GM19438 (cell line): Measurements from ENCODE around the gene TMEM263.
A peak's percentile ranks its signal among the peaks of the same experiment; 100 is the strongest.
"Not testable (repeated sequence)": the region's sequence is repeated elsewhere in the genome, so short reads cannot be mapped to it uniquely, and the experiment has no call there.

Experiments used
- ATAC-seq: cut with Tn5 transposase; IDR thresholded peaks from one replicate; pipeline ENCODE4 v1.9.1; 2021; ENCODE audit warnings: low read depth; ENCODE audit not compliant: unreplicated experiment

TMEM263 gene

DNA sequence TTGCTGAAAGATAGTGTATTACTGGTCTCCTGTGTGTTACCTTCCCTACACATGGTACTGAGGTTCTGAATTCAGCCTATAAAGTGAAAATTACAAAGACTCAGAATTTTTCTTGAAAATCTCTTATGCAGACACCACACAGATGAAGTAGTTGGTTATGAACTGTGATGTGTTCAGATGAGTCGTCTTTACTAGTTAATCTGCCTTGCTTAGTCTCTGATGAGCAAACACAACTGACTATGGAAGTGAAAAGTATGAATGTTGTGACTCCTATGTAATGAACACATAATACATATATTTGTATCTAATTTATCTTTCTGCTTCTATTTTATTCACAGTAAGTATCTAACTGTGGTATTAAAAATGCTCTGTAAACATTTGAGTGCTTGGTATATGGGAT lies 26.5 kb downstream of the TMEM263 start:
- ATAC-seq: no peak

DNA sequence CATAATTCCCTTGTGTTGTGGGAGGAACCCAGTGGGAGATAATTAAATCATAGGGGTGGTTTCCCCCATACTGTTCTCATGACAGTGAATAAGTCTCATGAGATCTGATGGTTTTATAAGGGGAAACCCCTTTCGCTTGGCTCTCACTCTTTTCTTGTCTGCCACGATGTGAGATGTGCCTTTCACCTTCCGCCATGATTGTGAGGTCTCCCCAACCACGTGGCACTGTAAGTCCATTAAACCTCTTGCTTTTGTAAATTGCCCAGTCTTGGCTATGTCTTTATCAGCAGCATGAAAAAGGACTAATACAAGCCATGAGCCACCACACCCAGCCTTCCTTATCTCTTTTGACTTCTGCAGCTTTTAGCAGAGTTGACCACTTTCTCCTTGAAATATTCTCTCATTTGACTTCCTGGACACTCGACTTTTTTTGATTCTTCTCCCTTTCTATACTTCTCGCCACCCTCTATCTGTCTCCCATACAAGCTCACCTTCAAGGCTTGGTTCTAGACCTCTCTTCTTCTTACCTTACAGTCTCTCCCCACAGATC lies 29.0 kb downstream of the TMEM263 start:
- no peak for ATAC-seq

DNA sequence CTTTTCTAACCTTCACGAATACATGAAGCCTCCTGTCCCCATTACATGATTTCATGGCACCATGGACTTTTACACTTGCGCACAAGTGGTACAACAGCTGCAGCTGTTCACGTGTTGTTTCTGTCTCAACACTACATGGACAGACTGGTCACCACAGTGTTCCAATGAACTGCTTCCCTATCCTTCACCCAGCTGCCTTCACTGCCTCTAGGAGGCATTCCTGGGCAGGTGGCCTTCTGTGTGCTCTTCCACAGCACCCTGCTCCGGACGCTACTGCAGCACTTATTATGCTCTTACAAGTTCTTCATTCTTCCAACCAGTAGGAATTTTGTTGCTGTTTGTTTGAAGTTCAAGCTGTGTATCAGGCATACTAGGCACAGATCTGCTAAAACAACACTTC lies 29.8 kb downstream of the TMEM263 start:
- no peak for ATAC-seq

DNA sequence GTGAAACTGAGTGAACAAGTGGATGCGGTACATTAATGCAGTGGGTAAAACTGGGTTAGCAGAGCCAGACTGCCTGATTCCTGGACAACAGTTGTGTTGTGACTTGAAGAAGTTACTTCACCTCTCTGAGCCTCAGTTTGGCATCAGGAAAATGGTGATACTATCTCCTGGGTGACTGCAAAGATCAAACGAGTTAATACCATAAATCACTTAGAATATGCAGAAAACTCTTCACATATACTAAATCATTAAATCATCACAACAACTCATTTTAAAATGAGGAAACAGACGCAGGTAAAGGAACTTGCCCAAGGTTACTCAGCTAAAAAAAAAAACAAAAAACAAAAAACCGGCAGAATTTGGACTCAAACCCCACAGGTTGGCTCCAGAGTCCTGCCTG lies 30.4 kb downstream of the TMEM263 start:
- no peak for ATAC-seq

DNA sequence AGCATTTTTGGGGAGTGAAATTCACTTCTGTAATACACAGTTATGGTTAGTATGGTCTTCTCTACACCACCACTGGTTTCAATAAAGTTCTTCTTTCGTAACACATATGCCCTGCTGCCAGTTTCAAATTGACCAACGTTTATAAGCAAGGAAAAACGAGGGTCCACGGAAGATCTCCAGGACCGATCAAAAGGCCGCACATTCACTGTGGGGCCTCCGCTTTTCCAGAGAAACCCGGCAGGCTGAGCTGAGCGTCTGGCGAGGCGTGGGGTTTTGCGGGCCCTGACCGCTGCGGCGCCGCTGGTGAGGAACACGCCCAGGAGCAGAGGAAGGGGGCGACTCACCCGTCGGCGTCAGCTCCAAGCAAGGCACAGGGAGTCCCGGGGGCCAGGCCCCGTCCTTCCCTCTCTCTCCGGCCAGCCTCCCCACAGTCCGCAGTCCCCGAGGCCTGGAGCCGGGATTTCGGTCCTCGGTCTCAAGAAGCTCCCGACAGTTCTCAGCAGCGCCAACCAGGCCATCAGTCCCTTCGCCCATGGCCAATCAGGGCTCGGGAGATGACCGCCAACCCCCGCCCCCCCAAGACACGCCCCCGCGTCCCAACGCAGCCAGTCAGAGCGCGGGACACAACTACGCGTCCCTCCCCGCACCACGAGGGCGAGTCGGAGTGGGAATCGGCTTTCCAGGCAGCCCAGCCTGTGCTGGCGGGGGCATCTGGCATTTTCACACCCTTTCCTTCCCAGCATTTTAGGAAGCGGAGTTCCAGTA lies 31.1 kb downstream of the TMEM263 start, which contains the start of gene MTERF2:
MTERF2 (minus strand) TSS at position 522 of the 765 bp plus-strand sequence. CDS start 8,432 bp downstream, outside the sequence.
- peak; percentile 96 for ATAC-seq

DNA sequence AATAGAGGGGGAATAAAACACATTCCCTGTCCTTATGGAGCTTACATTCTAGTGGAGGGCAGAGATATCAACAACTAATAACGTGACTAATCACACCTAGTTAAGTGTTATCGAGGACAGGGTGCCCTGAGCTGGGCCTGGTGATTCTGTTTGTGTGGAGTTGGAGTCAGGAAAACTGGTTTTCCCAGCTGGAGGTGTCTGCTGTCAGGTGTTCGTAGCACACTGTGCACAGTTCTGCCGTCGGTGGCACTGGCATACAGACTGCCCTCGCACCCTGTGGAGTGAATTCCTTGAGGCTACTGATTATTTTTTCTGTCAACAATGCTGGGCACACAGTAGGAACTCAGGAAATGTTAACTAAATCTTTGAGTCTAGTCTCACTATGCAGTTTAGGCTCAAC lies 32.1 kb downstream of the TMEM263 start:
- ATAC-seq: no peak

DNA sequence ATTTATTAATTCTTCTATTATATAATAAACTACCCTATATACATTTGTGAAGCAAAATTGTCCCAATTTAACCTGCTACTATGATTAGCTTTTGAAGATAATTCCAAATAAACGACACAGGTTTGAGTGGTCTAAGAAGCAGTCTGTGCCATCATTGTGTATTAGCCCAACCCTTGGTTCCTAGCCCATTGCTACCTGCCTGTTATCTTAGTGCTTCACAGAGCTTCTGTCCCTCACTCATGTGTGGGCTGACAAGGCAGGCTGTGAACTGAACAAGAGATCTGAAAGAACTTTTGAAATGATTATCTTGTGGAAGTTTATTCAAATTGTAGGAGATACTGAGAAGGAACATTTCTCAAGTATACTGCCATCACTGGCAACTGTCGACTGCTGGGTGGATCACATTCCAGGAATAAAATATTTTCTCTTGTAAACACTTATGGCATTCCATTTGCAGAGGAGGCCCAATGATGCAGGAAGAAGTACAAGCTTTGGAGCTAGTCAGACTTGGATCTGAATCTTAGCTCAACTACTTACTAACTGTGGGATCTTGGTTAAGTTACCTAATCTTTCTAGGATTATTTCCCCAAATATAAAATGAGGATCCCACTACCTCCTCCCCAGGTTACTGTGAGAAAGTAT lies 39.0 kb downstream of the TMEM263 start:
- no peak for ATAC-seq

DNA sequence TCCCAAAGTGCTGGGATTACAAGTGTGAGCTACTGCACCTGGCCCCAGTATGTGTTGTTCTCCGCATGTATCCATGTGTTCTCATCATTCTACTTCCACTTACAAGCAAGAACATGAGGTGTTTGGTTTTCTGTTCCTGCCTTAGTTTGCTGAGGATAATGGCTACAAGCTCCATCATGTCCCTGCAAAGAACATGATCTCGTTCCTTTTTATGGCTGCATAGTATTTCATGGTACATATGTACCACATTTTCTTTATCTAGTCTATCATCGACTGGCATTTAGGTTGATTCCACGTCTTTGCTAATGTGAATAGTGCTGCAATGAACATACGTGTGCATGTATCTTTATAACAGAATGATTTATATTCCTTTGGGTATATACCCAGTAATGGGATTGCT lies 40.4 kb downstream of the TMEM263 start:
- ATAC-seq: not testable (repeated sequence)

DNA sequence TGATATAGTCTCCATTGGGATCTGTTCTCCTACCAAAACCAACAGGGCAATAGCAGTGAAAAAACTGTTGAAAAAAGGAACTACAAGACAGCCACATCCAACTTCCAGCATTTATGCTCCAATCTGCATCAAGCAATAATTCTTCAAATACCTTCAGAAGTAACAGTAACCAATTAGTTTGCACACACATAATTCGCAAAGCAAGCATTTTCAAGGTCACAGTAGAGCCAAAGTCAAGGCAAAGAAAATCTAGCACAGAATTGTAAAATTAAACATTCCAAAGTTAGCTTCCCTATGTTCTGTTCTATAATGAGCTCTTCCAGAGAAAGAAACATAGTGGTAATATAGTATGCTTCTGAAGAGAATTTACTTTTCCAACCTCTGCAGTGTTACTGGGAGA lies 42.2 kb downstream of the TMEM263 start:
- ATAC-seq: no peak

DNA sequence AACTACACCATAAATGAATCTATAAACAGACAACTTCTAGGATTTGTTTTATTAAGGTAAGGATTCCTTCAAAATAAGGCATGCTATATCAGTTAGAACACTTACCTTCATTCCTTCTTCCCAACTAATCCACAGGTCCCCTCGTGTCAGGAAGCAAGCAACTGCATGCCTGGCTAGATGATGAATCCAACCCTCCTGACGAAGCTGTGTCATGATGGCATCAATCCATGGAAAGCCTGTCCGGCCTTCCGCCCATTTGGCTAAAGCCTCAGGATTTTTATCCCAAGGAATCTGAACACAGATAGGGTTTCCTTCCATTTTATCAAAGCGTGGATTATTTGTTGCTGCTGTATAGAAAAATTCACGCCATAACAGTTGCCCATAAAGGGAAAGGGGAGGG lies 43.7 kb downstream of the TMEM263 start:
- no peak for ATAC-seq

DNA sequence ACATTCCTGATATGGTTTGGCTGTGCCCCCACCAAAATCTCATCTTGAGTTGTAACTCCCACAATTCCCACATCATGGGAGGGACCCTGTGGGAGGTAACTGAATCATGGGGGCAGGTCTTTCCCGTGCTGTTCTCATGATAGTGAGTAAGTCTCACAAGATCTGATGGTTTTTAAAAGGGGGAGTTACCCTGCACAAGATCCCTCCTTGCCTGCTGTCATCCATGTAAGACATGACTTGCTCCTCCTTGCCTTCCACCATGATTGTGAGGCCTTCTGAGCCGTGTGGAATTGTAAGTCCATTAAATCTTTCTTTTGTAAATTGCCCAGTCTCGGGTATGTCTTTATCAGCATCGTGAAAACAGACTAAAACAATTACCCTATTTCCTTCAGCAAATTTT lies 47.0 kb downstream of the TMEM263 start:
- not testable (repeated sequence) for ATAC-seq

DNA sequence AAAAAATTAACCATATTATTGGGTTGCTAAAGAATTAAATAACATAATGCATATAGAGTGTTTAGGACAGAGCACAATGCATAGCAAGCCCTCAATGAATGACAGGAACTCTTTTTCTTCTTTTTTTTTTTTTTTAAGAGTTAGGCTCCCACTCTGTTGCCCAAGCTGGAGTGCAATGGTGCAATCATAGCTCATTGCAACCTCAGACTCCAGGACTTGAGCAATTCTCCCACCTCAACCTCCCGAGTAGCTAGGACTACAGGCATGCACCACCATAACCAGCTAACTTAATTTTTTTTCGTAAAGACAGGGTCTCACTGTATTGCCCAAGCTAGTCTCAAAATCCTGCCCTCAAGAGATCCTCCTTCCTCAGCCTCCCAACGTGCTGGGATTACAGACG lies 51.7 kb downstream of the TMEM263 start:
- no peak for ATAC-seq

DNA sequence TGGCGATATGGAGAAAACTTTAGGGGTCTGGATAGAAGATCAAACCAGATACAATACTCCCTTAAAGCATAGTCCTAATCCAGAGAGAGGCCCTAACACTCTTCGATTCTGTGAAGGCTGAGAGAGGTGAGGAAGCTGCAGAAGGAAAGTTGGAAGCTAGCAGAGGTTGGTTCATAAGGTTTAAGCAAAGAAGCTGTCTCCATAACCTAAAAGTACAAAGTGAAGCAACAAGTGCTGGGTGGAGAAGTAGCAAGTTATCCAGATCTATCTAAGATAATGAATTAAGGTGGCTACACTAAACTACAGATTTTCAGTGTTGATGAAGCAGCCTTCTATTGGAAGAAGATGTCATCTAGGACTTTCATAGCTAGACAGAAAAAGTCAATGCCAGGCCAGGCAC lies 55.8 kb downstream of the TMEM263 start:
- ATAC-seq: no peak

DNA sequence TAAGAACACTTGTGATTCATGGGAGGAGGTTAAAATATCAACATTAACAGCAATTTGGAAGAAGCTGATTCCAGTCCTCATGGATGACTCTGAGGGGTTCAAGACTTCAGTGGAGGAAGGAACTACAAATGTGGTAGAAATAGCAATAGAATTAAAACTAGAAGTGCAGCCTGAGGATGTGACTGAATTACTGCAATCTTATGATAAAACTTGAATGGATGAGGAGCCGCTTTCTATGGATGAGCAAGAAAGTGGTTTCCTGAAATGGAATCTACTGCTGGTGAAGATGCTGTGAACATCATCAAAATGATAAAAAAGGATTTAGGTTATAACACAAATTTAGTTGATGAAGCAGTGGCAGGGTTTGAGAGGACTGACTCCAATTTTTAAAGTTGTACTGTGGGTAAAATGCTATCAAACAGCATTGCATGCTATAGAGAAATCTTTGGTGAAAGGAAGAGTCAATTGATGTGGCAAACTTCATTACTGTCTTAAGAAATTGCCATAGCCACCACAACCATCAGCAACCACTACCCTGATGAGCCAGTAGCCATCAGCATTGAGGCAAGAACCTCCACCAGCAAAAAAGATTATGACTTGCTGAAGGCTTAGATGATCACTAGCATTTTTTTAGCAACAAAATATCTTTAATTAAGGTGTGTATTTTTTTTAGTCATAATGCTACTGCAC lies 57.2 kb downstream of the TMEM263 start:
- no peak for ATAC-seq

DNA sequence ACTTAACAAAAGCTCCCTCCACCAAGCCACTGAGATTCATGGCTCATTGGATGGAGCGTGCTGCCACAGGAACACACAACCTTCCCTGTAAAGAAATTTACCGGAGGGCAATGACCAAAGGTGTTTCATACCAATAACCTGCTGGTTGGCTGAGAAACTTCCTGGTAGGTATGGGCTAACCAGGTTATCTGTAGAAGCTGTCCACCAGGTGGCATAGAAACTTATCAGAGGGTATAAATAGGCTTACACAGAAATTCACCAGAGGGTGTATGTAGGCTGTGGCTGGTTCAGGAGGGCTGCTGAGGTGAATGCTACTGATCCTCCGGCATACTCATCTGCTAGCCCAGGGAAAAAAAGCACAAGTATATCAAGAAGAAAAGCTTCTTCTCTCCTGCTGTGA lies 58.3 kb downstream of the TMEM263 start:
- ATAC-seq: no peak

DNA sequence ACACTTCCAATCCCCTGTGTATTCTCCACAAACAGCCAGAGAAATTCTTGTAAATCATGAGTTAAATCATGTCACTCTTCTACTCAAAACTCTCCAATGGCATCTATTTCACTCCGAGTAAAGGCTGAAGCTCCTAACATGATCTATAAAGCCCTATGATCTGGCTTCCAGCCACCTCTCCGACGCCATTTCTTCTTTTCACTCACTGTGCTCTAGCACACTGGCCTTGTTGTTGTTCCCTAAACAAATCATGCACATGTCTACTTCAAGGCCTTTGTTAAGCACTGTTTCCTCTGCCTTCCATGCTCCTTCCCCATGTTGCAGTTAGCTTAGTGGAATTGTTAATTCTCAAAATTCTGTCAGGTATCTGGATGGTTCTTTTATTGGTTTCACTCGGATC lies 61.3 kb downstream of the TMEM263 start:
- no peak for ATAC-seq

DNA sequence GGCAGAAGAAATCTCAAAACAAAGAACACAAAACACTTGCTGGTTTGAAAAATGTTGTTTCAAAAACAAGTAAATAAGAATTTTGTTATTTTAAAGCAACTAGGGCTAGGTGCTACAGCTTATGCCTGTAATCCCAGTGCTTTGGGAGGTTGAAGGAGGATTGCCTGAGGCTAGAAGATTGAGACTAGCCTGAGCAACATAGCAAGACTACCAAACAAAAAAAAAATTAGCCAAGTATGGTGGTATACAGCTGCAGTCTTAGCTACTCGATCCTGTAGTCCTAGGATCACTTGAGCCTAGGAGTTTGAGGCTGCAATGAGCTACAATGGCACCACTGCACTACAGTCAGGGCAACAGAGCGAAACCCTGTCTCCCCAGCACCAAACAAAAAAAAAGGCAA lies 63.8 kb downstream of the TMEM263 start:
- no peak for ATAC-seq
